Vagina (tissue), 2 donors: ENCODE results near the gene C7orf57. TPM values are rescaled to one million over a fixed set of nuclear protein-coding genes. Genes with fewer than 3 reads are reported as not detected.

Experiments
- DNase-seq, 2 donors: peaks; one replicate each; pipeline ENCODE4 v3.0.0-alpha.2; 2017; ENCODE audit errors: extremely low spot score in 2 of 2
- H3K27ac ChIP-seq: fragments of 200-600 bp; sonication (generic); one replicate; pipeline ENCODE4 v1.5.1; 2019
- H3K27me3 ChIP-seq: fragments of 200-600 bp; sonication (generic); one replicate; pipeline ENCODE4 v1.5.1; 2019
- H3K36me3 ChIP-seq, 2 donors: fragments of 200-600 bp; sonication (generic); one replicate each; pipeline ENCODE4 v1.5.1; 2017 to 2019
- H3K4me1 ChIP-seq: fragments of 200-600 bp; sonication (generic); one replicate; pipeline ENCODE4 v1.5.1; 2019
- H3K4me3 ChIP-seq, 2 donors: fragments of 200-600 bp; sonication (generic); 1 replicate in 1 of 2; 2 replicates in 1 of 2; pipeline ENCODE4 v1.5.1; 2016 to 2019
- H3K9me3 ChIP-seq: fragments of 200-600 bp; sonication (generic); one replicate; pipeline ENCODE4 v1.5.1; 2019
- POLR2A ChIP-seq, 2 donors: fragments of 450-650 bp; IDR thresholded peaks; one replicate each; pipeline ENCODE4 v1.6.1; 2017; ENCODE audit warnings: antibody characterized with exemption in 2 of 2, mild to moderate bottlenecking in 2 of 2, moderate library complexity in 2 of 2
- POLR2AphosphoS5 ChIP-seq, 2 donors: sonication (generic); formaldehyde crosslinking; IDR thresholded peaks; one replicate each; pipeline ENCODE4 v1.9.0; 2017; ENCODE audit warnings: antibody characterized with exemption in 2 of 2, mild to moderate bottlenecking in 2 of 2, low read depth in 1 of 2; ENCODE audit not compliant: insufficient read depth in 1 of 2
- intact Hi-C: fragments of 100-400 bp; cut with DNase I; formaldehyde crosslinking; loops from one replicate; pipeline ENCODE4 v1.15.1; 2023
- total RNA-seq: library from RNA; depleted of rRNA; stranded (reverse); fragments of >200 nt; gene quantifications from one replicate; pipeline ENCODE4 v1.2.3, GENCODE V29; 2016
- TF ChIP-seq, protein P1 (sequence below), 3 experiments: fragments of 450-650 bp in 2 of 3; fragments of 200-600 bp in 1 of 3; sonication (generic) in 1 of 3; IDR thresholded peaks; one replicate each; pipeline ENCODE4 v1.5.1; 2017 to 2019; ENCODE audit warnings: antibody characterized with exemption in 3 of 3, mild to moderate bottlenecking in 2 of 3, moderate library complexity in 2 of 3

Gene C7orf57
- total RNA-seq, 1 donor from 2014 or later = not detected

DNA sequence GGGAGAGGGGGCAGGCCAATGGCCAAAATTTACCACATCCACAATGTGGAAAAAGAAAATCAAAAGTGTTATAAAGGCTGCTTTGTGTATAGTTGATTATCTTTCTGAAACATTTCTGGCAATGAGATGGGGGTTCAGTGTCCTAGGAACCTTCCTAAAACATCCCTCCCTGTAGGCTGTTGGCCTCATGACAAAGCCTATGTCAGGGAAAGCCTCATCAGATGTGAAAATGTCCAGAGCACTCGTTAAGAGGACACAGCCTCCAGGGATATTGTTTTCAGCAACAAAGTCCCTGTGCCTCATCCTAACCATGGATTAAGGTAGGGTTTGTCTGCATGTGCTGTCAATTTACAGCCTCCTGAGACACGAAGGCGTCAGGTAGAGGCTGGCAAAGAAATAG is 23.4 kb upstream of the C7orf57 start:
- H3K4me3 ChIP-seq = no peak overlapping the region
- H3K4me1 ChIP-seq = no peaks in the 10 kb centered on the region
- DNase-seq = no peak
- H3K27me3 ChIP-seq = no peaks in the 10 kb centered on the region
- no peak overlapping the region for H3K27ac ChIP-seq
- TF ChIP-seq POLR2A (IDR thresholded peaks at IDR 0.05) (no peak), POLR2AphosphoS5 (IDR thresholded peaks at IDR 0.05; ENCODE audit: insufficient read depth in 1 of 2, low read depth in 1 of 2) (no peak)
- TF ChIP-seq, protein P1, sequence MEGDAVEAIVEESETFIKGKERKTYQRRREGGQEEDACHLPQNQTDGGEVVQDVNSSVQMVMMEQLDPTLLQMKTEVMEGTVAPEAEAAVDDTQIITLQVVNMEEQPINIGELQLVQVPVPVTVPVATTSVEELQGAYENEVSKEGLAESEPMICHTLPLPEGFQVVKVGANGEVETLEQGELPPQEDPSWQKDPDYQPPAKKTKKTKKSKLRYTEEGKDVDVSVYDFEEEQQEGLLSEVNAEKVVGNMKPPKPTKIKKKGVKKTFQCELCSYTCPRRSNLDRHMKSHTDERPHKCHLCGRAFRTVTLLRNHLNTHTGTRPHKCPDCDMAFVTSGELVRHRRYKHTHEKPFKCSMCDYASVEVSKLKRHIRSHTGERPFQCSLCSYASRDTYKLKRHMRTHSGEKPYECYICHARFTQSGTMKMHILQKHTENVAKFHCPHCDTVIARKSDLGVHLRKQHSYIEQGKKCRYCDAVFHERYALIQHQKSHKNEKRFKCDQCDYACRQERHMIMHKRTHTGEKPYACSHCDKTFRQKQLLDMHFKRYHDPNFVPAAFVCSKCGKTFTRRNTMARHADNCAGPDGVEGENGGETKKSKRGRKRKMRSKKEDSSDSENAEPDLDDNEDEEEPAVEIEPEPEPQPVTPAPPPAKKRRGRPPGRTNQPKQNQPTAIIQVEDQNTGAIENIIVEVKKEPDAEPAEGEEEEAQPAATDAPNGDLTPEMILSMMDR (IDR thresholded peaks at IDR 0.05) = no peak
- H3K36me3 ChIP-seq = no peaks in the 10 kb centered on the region
- no peaks in the 10 kb centered on the region for H3K9me3 ChIP-seq
- intact Hi-C loops = no loop called here

DNA sequence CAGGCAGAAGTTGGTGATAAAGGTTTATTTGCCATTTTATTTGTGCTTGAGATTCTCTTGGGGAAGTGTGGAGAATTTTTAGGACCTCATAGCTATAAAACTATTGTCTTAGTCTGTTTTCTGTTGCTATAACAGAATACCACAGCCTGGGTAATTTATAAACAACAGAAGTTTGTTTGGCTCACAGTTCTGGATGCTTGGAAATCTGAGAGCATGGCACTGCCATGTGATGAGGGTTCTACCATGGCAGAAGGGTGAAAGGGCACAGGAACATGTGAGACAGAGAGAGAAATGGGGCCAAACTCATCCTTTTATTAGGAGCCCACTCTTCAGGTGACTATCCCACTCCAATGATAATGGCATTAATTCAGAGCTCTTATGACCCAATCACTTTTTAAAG is 18.7 kb upstream of the C7orf57 start:
- Histone ChIP-seq H3K36me3 (no peaks in the 10 kb centered on the region), H3K4me3 (no peak overlapping the region), H3K4me1 (no peaks in the 10 kb centered on the region), H3K9me3 (no peaks in the 10 kb centered on the region), H3K27me3 (no peaks in the 10 kb centered on the region), H3K27ac (no peak overlapping the region)
- intact Hi-C loops = no loop called here
- TF ChIP-seq, protein P1 (IDR thresholded peaks at IDR 0.05) = no peak
- TF ChIP-seq POLR2A (IDR thresholded peaks at IDR 0.05) (no peak), POLR2AphosphoS5 (IDR thresholded peaks at IDR 0.05; ENCODE audit: insufficient read depth in 1 of 2, low read depth in 1 of 2) (no peak)
- no peak for DNase-seq

DNA sequence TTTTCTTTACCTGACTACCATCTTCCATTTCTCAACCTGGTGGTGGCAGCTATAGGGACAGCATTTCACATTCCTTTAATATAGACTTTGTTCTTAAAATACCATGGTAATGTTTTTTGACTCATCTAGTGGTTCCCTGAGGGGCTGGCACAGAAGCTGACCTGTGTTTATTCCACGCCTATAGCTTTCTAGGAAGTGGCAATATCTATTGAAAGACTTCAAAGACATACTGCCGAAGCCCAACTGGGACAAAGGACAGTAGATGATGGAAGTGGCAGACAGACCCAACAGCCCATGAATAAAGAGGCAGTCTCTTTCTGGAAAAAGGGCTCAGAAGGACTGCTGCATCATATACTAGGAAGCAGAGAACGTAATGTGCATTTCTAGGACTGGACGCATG is 17.7 kb upstream of the C7orf57 start:
- no peak for DNase-seq
- Histone ChIP-seq H3K27me3 (no peaks in the 10 kb centered on the region), H3K36me3 (no peaks in the 10 kb centered on the region), H3K4me3 (no peak overlapping the region), H3K4me1 (no peaks in the 10 kb centered on the region), H3K27ac (no peak overlapping the region), H3K9me3 (no peaks in the 10 kb centered on the region)
- intact Hi-C loops = no loop called here
- TF ChIP-seq, protein P1 (IDR thresholded peaks at IDR 0.05) = no peak
- TF ChIP-seq POLR2A (IDR thresholded peaks at IDR 0.05) (no peak), POLR2AphosphoS5 (IDR thresholded peaks at IDR 0.05; ENCODE audit: insufficient read depth in 1 of 2, low read depth in 1 of 2) (no peak)

DNA sequence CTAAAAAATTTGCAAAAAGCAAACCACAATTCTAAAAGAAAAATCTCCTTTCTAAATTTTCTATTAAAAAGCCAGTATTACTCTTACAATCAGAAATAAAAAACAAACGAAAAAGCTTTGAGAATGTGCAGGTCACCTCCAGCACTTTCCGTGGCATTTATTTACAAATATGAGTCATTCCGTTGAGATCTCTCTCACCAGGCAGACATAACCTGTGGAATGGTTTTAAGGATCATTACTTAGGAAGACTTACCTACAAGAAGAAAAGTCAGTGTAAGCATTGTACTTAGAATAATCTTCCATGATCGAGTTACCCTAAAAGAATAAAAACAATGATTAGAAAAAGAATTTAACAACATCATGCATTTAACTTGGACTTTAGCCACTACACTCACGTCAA is 9.7 kb upstream of the C7orf57 start:
- no peaks in the 10 kb centered on the region for H3K27me3 ChIP-seq

DNA sequence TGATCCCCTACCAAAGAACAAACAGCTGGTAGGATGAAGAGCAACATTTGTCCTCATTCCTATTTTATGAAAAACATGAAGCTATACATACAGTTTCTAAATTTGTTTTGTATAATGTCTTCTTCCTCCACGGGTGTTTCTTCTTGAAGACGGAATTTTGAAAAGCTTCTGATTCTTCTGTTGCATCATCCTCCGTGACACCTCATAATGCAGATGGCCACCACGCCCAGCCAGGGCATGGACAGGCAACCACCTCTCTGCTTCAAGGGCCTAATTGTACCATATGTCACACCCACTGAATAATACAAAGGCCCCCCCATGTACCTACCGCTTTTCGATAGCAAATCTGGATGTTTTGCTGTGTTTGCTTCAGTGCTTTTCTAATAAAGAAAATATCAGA is 6.4 kb upstream of the C7orf57 start, which contains the start of gene SUN3:
Gene SUN3 (minus strand): TSS at position 170 of the 400 bp plus-strand sequence. CDS start 169 bp downstream, at position 1.
- intact Hi-C loops = no loop called here
- Histone ChIP-seq H3K27ac (no peak within 1 kb of the TSS), H3K27me3 (no peaks in the 10 kb centered on the region), H3K4me1 (no peaks in the 10 kb centered on the region), H3K4me3 (no peak within 1 kb of the TSS), H3K9me3 (no peaks in the 10 kb centered on the region), H3K36me3 (no peaks in the 10 kb centered on the region)
- TF ChIP-seq POLR2A (IDR thresholded peaks at IDR 0.05) = no peak
- DNase-seq = no peak

More for the DNA sequence above, 9.7 kb upstream of the C7orf57 start:
- H3K4me1 ChIP-seq = no peaks in the 10 kb centered on the region
- TF ChIP-seq, protein P1 (IDR thresholded peaks at IDR 0.05) = no peak
- TF ChIP-seq POLR2A (IDR thresholded peaks at IDR 0.05) = no peak
- TF ChIP-seq POLR2AphosphoS5 (IDR thresholded peaks at IDR 0.05; ENCODE audit: insufficient read depth in 1 of 2, low read depth in 1 of 2) = no peak
- H3K4me3 ChIP-seq = no peak overlapping the region
- intact Hi-C loops = no loop called here
- no peak overlapping the region for H3K27ac ChIP-seq
- DNase-seq = no peak
- no peaks in the 10 kb centered on the region for H3K9me3 ChIP-seq
- H3K36me3 ChIP-seq = no peaks in the 10 kb centered on the region
